ENCODE data around the gene GRIN2D. TPM values are rescaled to one million over a fixed set of nuclear protein-coding genes. Genes with fewer than 3 reads are reported as not detected.

GRIN2D gene
- total RNA-seq, 3 donors from 2014 or later: 0.26 to 0.46 (median 0.35) TPM

DNA sequence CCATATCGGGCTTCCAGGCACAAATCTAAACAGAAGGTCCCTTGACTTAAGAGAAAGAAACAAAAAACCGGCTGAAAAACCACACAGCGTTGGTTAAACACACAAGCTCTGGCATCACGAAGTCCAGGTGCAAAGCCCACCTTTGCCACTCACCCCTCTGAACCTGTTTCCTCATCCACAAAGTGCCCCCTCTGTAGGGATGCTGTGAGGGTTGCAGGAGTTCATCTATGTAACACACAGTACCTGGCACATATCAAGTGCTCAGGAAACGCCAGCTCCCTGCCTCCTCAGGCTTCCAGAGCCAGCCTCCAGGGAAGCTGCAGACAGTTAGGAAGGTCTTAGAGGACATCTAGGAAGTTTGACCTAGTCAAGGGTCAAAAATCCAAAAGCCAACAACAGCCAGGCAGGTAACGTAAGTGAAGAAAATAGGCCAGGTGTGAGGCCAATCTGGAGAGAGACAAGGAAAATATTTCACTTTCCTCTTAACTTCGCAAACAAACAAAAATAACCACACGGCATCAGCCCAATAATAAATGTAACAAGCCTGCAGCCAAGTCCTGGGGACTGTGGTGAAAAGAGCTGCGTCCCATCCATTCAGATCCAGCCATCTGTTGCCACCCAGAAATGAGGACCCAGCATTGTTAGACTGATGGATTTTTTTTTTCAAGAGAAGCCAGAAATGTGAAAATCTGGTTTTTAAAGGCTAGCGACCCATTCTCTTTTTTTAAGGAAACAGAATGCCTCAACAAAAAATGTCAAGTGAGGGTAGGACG is 12.1 kb upstream of the GRIN2D start:
- DNase-seq (no peak), ATAC-seq (no peak)
- Histone ChIP-seq H3K36me3 (ENCODE audit: low read depth) (peaks cover 19% of the 10 kb centered on the region), H3K9me3 (no peaks in the 10 kb centered on the region), H3K4me1 (ENCODE audit: low read depth) (peaks cover 5% of the 10 kb centered on the region), H3K4me3 (no peak overlapping the region)
- intact Hi-C loops (cut with DNase I, micrococcal nuclease): no loop called here
- TF ChIP-seq, protein P1, sequence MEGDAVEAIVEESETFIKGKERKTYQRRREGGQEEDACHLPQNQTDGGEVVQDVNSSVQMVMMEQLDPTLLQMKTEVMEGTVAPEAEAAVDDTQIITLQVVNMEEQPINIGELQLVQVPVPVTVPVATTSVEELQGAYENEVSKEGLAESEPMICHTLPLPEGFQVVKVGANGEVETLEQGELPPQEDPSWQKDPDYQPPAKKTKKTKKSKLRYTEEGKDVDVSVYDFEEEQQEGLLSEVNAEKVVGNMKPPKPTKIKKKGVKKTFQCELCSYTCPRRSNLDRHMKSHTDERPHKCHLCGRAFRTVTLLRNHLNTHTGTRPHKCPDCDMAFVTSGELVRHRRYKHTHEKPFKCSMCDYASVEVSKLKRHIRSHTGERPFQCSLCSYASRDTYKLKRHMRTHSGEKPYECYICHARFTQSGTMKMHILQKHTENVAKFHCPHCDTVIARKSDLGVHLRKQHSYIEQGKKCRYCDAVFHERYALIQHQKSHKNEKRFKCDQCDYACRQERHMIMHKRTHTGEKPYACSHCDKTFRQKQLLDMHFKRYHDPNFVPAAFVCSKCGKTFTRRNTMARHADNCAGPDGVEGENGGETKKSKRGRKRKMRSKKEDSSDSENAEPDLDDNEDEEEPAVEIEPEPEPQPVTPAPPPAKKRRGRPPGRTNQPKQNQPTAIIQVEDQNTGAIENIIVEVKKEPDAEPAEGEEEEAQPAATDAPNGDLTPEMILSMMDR (IDR thresholded peaks at IDR 0.05): no peak

DNA sequence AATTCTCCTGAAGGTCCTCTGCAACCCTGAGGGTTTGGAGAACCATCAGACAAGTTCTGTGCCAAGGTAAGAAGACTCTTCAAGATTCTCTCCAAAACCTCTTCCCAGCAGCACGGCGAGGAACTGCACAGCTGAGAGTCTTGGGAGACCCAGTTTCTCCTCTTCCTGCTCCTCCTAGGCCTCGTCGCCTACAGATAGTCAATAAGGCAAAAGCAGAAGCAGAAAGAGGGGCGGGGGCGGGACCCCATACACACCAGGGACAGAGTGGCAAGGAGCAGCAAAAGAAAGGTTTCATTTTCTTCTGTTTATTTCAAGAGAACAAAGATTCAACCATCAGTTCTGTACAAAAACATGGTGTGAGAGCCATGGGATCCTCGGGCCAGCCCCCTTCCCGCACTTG is 11.2 kb upstream of the GRIN2D start:
- no peaks in the 10 kb centered on the region for H3K9me3 ChIP-seq
- TF ChIP-seq, protein P1 (IDR thresholded peaks at IDR 0.05): no peak
- no peak for ATAC-seq
- peaks cover 19% of the 10 kb centered on the region for H3K36me3 ChIP-seq (ENCODE audit: low read depth)
- intact Hi-C loops (cut with DNase I, micrococcal nuclease): no loop called here
- no peak overlapping the region for H3K4me3 ChIP-seq
- H3K4me1 ChIP-seq (ENCODE audit: low read depth): peaks cover 5% of the 10 kb centered on the region
- no peak for DNase-seq

DNA sequence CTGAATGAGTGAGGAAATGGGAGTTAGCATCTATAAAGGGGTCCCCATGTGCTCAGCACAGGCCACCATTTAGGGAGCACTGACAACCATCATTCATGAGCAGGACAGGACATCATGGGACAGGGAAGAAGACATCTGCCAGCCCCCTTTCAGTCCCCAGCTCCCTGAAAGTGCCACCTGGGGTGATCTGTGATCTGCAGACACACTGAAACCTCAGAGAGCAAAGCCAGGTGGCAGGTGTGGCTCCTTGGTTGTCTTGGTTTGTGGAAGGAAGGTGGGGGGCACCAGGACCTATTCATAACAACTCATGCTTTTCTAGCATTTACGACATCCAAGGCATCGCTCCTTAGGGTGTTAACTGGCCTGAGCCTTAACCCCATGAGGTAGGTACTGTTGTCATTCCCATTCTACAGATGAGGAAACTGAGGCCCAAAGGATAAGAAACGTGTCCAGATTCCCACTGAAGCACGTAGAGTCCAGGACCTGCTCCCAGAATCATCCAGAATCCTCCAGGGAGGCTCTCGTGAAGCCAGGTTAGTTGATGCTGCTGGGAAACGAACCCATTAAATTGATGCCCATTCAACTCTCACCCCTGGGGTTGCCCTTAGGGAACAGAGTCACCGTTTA is 7.9 kb upstream of the GRIN2D start:
- Histone ChIP-seq H3K36me3 (ENCODE audit: low read depth) (peaks cover 19% of the 10 kb centered on the region), H3K9me3 (no peaks in the 10 kb centered on the region), H3K4me3 (no peak overlapping the region), H3K4me1 (ENCODE audit: low read depth) (no peaks in the 10 kb centered on the region)
- ATAC-seq: peak; percentile 24
- DNase-seq: peak in 1 of 3 donors; percentile 35
- intact Hi-C loops (cut with DNase I, micrococcal nuclease): no loop called here
- TF ChIP-seq, protein P1 (IDR thresholded peaks at IDR 0.05): no peak

DNA sequence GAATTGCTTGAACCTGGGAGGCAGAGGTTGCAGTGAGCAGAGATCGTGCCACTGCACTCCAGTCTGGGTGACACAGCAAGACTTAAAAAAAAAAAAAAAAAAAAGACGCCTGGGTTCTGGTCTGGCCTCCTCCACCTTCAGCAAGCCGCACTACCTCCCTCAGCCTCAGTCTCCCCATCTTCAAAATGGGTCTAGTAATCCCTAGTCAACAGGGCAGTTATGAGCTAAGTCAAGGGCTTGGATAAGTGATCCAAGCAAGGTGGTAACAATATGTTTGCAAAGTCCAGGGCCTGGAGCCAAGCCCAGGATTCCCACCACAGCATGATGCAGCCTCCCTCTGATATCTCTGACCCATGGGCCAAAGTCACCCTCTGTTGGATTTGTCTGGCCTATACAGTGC is 6.5 kb upstream of the GRIN2D start:
- intact Hi-C loops (cut with DNase I, micrococcal nuclease): no loop called here
- DNase-seq: no peak
- H3K36me3 ChIP-seq (ENCODE audit: low read depth): peaks cover 19% of the 10 kb centered on the region
- TF ChIP-seq, protein P1 (IDR thresholded peaks at IDR 0.05): no peak
- H3K4me1 ChIP-seq (ENCODE audit: low read depth): no peaks in the 10 kb centered on the region
- H3K9me3 ChIP-seq: no peaks in the 10 kb centered on the region
- no peak for ATAC-seq
- H3K4me3 ChIP-seq: no peak overlapping the region

DNA sequence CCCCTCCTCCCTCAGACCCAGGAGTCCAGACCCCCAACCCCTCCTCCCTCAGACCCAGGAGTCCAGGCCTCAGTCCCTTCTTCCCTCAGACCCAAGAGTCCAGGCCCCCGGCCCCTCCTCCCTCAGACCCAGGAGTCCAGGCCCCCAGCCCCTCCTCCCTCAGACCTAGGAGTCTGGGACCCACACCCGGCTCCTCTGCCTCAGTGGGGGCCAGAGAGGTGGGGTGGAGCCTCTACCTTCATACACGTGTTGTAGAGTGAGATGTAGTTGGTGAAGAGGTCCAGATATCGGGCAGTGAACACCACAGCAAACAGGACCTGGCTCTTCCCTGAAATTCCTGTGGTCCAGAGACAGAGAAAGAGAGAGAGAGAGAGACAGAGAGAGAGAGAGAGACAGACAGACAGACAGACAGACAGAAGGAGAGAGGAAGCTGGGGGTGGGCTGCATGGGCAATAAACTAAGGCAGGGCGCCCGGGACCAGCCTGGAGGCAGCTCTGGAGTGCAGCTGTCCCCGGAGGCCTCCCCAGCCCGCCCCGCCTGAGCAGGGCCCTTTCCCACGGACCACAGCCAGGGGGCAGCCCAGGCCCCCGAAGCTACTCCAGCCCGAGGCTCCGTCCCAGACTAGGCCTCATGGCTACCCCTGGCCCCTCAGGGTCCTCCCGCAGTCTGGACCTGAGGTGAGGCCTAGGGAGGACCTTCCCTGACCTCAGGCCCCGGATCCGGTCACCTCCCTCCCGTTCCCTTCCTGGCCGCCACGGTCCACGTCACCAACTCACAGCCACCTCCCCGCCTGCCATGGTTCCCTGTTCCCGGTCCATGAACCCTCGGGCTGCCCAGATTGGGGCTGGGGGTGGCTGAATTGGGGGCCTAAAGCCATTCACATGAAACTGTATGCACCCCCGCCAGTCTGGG is 3.0 kb upstream of the GRIN2D start:
- ATAC-seq: peak; percentile 82
- intact Hi-C loops (cut with DNase I, micrococcal nuclease): no loop called here

More for the DNA sequence above, 3.0 kb upstream of the GRIN2D start:
- TF ChIP-seq, protein P1 (IDR thresholded peaks at IDR 0.05): peak; percentile 51
- DNase-seq: peak; percentile 66 to 83 (median 82)
- no peaks in the 10 kb centered on the region for H3K9me3 ChIP-seq
- peak overlapping the region; percentile 90 for H3K4me3 ChIP-seq
- no peaks in the 10 kb centered on the region for H3K36me3 ChIP-seq (ENCODE audit: low read depth)
- peaks cover 6% of the 10 kb centered on the region for H3K4me1 ChIP-seq (ENCODE audit: low read depth)
